GM19324 (cell line): Measurements from ENCODE around the gene ATXN1L.
"Not testable (repeated sequence)": the region's sequence is repeated elsewhere in the genome, so short reads cannot be mapped to it uniquely, and the experiment has no call there.

ENCODE experiments used
- ATAC-seq: cut with Tn5 transposase; IDR thresholded peaks from one replicate; pipeline ENCODE4 v1.9.1; 2021; ENCODE audit warnings: mild to moderate bottlenecking, moderate library complexity; ENCODE audit not compliant: unreplicated experiment, low FRiP score

ATXN1L gene

DNA sequence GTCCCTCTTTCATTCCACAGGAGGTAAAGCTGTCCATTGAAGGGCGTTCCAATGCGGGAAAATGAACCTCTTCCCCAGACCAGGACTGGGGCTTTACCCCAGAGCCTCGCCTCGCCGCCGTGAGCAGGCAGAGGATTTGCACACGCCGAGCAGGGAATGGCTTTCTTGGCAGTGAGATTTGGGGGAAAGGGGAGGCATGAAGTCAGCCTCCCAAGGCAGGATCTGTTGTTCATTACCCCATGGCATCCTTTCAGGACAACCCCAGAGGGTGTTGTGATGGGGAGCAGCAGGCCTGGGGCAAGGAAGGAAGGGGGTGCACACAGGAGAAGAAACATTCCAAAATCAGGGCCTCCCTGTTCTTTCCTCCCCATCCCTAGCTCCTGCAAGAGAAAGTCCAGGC is 6.0 kb downstream of the ATXN1L start:
- ATAC-seq, result no peak

- ATAC-seq, result no peak
Observed at GRCh38 chr16:71852158-71852557, 6.4 kb downstream of the ATXN1L start.

- ATAC-seq, result no peak
Observed at GRCh38 chr16:71852561-71852960, 6.8 kb downstream of the ATXN1L start.

DNA sequence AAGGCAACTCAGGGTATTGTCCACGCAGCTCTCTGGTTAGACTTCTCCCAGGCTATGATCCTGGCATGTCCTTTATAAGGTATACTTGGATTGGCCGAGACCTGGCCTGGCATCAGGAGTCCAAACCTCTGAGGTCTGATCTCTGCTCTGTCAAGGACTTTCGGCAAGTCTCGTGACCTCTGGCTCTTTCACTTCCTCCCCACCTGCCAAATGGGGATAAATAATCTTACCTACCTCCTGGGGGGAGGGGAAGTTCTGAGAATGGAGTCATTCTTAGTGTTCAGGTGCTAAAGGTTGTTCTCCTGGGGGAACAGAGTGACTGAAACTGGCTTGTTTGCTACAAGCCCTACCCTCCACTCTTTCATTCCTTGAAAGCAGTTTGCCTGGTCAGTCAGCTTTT is 7.6 kb downstream of the ATXN1L start:
- ATAC-seq, result peak; percentile 68

- no peak for ATAC-seq
Observed at GRCh38 chr16:71854369-71854948, 8.7 kb downstream of the ATXN1L start.

DNA sequence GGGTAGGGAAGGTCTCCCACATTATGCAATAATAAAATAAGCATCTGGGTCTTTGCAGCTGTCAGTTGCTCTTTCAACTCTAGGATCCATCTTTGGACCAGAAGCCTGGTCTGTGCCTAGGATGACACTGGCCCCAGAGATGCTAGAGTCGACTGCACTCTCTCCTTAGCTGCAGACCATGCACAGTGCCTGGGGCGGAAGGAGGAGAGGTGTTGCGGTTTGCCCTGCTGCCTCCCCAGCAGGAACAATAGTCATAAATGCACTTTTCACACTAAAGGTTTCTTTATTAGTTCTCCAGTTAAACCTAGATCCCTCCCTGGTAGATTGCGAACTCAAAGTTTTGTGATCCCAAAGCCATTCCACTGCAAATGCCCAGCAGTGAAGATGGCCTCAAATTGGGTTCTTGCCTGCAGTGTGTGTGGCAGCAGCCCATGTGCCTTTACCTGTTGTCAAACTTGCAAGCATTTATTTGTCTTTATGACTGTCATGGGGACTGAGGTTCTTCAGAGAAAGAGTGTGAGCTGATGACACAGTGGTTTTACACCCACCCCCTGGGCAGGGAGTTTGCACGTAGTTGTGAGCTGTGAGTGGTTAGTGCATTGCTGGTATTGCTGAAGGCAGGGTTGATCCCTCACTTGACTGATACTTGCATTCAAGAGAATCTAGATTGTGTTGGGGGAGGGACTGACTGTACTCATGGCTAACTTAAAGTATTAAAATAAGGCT is 10.3 kb downstream of the ATXN1L start:
- ATAC-seq, result no peak

DNA sequence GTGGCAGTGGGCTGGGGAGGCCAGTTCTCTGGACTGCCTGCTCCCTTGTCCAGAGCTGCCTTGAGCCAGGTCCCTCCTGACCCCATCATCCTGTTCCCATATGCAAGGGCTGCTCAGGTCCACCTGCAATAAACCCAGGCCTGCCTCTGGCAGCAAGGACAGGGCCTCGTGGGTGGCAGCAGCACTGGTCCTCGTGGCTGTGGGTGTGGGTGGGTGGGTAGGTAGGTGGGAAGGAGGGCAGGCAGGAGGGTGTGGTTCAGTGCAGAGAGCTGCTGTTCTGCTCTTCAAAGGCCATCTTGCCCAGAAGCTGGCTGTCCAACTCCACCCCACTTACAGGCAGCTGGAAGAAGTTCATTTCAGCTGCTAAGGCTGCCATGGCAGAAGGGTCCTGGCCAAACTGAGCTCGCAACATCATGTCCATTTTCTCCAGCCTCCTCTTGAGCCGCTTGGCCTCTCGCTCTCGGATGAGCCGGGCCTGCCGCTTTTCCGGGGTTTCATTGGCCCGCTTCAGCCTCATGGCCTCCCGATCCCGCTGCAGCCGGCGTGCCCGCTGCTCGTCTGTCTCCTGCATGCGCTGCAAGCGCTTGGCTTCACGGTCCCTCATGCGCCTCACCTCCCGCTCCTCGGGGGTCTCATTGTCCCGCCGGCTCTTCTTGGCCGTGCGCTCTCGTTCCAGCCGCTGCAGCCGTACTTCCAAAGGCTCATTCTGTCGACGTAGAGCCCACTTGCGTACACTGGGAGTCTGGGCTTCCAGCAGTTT is 14.2 kb downstream of the ATXN1L start:
- ATAC-seq, result no peak

GRCh38 chr16:71863995-71864394 is 18.2 kb downstream of the ATXN1L start:
- no peak for ATAC-seq

DNA sequence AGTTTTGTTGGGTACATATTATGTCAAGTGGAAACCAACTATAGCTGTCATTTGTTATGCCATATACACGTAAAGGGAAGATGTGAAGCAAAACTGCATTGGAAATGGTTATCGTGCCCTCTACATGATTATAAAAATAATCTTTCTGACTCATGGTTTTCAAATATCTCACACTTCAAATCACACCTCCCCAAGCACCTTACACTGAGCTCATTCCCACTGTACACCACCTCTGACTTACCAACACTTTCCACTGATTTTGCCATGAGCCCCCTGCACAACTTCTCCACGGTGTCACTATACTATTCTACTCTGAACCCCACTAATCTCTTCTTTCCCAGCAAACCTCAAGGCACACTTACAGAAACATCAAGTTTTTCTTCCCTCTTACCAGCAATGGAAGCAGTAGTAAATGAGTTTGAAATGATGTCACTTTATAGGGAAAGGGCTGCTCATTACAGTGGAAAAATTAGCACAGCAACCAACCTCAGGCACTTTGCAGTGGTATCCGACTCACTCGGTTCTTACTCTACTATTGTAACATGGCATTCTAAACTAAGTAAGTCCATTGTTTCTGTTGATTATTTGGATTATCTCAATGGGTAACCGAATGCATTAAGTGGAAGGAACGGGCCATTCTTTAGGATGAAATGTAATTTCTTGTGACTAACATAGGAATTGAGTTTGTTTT is 19.5 kb downstream of the ATXN1L start:
- no peak for ATAC-seq

DNA sequence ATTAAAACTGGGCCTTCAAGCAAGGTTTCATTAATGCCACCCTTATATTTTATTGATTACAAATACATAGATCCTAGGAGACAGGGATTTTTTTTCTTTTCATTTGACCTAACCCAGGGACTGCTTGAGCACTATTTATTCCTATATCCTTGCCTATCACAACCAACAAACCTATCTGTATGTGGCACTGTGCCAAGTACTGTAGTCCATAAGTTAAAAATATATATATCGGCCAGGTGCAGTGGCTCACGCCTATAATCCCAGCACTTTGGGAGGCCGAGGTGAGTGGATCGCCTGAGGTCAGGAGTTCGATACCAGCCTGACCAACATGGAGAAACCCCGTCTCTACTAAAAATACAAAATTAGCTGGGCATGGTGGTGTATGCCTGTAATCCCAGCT is 21.4 kb downstream of the ATXN1L start:
- ATAC-seq, result not testable (repeated sequence)

DNA sequence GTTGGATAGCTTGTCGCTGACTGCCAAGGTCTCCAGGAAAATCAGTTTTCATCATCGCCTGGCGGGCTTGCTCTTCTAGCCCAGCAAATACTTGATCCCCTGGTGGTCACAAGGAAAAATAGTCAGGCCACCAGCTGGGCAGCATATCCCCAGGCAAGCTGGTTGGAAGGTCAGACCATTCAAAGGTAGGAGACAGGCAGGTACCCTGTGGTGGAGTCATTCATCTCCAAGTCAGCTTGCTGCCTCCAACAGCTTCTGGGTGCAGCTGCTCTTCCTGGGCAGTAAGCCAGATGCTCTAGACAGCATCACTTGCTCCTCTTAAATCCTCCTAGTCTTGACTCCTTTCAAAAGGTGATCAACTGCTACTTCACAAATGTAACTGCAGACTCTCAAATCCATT is 22.2 kb downstream of the ATXN1L start:
- no peak for ATAC-seq

DNA sequence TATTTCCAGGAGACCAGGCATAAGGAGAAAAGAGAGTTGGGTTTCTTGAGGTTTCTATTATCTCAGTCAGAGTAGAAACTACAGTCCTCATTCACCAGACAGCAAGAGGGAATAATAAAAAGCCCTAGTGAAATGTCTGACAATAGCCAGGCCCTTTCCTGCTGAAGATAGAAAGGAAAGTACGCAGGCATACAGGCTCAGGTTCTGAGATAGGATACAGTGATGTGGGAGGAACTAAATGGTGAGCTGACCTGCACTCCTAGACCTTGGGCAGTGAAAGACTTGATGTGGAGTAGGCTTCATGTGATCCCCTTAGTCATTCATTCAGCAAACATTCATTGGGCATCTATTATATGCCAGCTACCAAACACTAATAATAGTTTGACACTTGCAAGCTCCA is 23.3 kb downstream of the ATXN1L start:
- ATAC-seq, result no peak

GRCh38 chr16:71870818-71871217 is 25.0 kb downstream of the ATXN1L start:
- ATAC-seq, result no peak

DNA sequence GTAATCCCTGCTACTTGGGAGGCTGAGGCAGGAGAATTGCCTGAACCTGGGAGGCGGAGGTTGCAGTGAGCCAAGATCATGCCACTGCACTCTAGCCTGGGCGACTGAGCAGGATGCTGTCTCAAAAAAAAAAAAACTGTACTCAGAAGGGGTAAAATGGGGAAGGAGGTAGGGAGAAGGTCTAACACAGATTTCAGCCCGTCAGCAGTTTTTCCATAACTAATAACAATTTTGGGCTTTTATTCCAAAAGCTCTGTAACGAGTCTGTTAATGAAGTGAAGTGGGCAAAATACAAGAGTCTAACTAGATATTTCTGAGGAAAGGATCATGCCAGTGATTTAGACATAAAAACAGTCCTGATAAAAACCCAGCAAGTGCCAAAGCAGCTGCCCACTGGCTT is 27.4 kb downstream of the ATXN1L start:
- ATAC-seq, result no peak

- no peak for ATAC-seq
Observed at GRCh38 chr16:71878911-71879310, 33.1 kb downstream of the ATXN1L start.

GRCh38 chr16:71880176-71880575 is 34.4 kb downstream of the ATXN1L start:
- no peak for ATAC-seq

DNA sequence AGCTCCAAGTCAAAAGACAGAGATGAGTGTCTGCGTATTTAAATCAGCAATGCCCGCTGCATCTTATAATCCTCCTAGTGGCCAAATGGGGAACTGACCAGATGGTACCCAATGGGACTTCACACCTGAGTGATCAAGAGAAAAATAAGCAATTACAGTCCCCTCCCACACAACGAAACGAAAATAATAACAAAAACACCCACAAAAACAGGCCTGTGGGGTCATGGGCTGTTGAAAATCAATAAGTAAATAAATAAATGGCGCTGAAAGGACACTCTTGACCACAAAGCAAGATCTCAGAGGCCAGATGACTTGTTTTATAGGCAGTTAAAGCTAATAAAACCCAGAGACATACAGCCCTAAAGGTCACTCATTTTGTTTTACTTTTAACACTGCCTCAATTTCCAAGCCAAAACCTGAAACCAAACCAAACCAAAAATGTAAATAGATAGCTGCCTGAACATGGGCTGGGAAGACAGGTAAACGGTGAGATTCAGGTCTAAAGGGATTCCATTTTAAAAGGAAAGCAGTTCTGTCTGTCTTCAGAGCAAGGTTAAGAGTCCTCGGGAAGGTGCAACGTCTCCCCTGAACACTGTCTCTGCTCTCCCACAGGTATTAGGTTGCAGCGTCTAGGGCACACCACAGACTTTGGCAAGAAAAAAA is 36.9 kb downstream of the ATXN1L start:
- peak; percentile 16 for ATAC-seq

DNA sequence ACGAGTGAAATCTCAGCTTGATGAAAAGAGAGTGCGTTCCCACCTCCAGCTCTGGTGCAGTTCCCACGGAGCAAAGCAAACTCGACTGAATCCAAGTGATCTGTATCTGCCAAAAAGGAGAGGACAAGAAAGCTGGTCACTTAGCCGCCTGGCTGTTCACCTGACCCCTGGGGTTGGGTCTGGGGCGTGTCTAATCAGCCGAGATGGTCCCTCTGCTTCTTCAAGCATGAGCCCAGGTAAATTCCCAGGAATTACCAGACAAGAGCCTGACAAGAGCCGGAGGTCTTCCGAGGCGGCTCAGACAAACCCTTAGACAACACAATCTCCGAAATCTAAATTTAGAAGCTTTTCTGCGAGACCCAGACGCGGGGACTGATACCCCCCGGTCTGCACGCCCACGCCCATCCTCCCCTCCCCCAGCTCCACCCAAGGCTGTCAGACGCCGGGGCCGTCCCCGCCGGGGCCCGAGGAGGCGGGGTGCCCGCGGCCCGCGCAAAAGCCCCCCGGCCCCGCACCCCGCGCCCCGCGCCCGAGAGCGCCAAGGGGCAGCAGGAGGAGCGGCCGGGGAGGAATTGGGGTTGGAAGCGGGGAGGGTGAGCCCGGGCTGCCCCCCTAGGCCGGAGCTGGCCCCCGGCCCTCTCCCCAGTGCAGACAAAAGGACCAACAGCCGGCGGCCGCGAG is 37.5 kb downstream of the ATXN1L start:
- peak; percentile 57 for ATAC-seq

DNA sequence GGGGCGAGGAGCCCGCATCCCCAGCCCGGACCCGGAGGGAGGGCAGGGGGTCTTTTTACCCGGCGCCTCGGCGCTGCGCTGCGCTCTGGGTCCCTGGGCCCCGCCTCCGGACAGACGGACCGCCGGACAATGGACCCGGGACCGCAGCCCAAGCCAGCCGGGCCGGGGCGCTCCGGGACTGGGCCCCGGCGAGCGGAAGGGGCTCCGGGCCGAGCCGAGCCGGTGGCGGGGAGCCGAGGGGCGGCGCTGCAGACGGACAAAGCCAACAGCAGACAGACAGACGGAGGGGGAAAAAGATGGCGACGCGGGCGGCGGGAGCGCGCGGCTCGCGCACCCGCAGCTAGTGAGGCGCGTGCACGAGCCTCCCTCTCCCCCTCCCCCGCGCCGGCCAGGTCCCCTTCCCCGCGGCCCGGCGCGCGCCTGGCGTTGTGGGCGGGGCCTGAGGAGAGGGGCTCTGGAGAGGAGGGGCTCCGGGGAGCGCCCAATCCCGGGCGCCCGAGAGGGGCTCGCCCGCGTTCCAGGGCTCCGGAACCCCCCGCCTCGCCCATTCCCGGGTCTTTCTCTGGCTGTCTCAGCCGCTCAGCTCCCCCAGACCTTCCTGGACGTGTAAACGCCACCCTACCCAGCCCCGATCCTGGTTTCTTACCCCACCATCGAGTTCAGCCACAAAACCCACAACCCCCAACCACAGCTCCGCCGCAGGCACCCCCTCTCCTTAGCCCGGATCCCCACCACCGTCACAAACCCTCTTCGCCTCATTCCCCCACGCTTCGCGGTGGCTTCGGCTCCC is 38.3 kb downstream of the ATXN1L start, which contains the start of gene ZNF821:
Gene ZNF821, minus strand, starts transcription at position 334 of the 790 bp plus-strand sequence. CDS start 4,236 bp downstream, outside the sequence.
- peak; percentile 65 for ATAC-seq
